NCI-H1417 (cell line): ENCODE measurements around the gene PKP3.
"Not testable (repeated sequence)": the region's sequence is repeated elsewhere in the genome, so short reads cannot be mapped to it uniquely, and the experiment has no call there.

ENCODE experiments used
- DNase-seq, 3 experiments: peaks; one replicate each; lab custom pipeline; 2025; lab: John Stamatoyannopoulos, UW

PKP3 gene

DNA sequence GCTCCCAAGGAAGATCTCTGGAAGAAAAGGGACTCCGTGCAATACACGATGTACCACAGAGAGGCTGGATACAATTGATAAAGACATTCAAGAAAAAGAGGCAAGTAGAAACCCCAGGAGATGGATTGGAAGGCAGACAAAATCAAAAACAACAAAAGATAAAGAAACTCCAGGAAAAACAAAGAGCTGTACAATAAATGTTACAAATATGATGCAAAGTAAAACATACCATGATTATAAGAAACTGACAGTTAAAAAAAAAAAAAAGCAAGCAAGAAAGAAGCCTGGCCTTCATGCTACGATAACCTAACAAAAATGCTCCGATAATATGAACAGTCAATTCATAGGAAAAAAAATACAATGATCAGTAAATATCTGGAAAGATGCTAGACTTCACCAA lies 31.3 kb downstream of the PKP3 start:
- no peak for DNase-seq

DNA sequence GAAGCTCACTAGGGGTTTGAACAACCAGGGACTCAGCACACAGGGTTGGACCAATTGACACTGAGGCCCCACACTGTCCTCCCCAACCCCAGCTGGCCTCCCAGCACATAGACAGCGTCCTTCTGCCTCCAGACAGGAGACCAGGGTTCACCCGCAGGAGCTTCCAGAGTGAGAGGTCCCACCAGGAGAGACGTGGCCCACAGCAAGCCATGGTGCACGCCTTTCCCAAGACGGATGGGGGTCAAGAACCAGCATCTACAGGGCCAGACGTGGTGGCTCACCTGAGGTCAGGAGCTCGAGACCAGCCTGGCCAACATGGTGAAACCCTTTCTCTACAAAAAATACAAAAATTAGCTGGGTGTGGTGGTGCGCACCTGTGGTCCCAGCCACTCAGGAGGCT lies 32.8 kb downstream of the PKP3 start:
- DNase-seq, result no peak

DNA sequence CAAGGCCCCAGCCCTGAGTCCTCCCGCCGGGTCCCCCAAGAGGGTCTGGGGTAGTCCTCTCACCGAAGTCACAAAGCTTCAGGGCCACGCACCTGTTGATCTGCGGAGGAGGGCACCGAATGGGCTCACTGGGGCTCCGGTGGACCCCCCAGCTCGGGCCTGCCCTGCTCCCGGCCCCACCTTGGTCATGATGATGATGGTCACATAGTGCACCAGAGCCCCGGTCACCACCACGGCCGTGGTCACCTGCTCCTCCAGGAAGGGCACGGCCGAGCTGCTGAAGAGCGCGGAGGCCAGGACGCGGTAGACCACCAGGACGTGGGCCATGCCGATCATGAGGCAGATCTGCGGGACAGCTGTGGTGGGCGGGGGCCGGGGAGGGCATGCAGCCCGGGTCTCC lies 34.3 kb downstream of the PKP3 start:
- DNase-seq, result no peak

DNA sequence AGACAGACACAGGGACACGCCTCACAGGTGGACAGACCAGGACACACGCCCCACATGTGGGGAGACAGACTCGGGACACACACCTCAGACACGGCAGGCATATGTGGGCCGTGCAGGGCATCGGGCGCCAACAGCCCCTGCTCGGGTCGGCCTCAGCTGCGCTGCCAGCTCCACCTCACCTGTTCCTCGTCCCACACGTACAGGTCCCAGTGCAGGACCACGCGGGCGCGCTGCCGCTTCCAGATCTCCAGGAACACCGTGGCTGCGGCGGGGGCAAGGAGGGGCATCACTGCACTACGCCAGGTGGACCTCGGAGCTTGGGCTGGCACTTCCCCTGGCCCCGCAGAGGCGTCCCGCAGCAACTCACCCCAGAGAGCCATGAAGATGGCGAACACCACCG lies 35.4 kb downstream of the PKP3 start:
- no peak for DNase-seq

DNA sequence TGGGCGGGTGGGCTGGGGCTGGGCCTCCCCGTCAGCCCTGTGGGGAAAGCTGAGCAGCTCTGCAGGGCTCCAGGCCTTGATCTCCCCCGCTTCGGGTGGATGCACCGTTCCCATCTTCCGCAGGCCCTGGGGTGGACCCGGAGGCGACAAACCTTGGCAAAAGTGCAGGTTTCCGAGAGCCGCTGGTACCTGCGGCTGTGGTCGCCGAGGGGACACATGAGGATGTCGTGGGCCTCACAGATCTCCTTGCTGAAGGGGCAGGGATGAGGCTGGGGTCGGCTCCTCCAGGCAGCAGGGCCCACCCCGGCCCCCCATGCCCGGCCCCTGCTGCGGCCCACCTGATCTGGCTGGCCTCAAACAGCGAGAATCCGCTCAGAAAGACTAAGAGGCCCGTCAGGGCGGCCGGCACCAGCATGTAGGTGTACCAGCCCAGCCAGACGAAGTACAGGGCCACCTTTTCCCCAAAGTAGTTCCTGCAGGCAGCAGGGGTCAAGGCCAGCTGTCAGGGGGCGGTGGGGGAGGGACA lies 36.0 kb downstream of the PKP3 start:
- DNase-seq, result no peak

DNA sequence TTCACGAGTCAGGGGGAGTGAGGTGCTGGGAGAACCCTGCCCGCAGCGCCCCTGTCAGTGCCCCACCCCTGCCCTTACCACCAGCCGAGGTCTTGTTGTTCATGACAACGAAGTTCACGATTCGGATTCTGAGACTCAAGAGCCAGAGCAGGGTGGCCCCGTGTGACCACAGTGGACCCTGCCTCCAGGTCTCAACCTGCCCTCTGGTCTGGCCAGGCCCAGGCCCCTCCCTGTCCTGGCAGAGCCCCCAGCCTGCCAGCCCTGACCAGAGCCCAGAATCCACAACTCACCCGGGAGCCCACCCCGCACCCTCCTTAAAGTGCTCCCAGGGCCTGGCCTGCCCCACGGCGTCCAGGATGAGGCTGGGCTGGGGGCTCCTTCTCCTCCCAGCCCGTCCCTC lies 37.9 kb downstream of the PKP3 start:
- DNase-seq, result no peak

DNA sequence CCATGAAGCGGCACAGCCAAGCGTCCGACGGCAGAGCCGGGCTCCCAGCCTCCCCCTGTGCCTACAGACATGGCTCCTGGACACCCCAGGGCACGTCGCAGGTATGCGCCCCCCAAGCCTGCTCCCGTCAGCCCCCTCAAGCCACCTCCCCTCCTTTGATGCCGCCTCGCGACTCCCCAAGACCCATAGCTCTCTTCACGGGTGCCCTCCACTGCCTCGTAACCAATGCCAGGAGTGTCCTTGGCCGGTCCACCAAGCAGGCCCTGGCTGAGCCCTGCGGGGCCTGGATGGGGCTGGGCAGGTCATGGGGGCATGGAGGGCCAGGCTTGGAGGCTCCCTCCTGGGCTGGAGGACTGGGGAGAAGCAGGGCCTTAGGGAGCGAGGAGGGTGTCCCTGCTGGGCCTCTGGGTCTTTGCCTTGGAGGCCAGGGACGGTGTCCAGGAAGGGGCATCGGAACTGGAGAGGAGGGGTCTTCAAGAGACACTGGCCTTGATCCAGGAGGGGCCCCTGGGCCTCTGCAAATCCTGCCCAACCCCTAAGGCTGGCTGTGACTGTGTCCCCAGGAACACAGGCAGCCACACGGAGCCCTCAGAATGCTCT lies 38.6 kb downstream of the PKP3 start:
- DNase-seq, result no peak

DNA sequence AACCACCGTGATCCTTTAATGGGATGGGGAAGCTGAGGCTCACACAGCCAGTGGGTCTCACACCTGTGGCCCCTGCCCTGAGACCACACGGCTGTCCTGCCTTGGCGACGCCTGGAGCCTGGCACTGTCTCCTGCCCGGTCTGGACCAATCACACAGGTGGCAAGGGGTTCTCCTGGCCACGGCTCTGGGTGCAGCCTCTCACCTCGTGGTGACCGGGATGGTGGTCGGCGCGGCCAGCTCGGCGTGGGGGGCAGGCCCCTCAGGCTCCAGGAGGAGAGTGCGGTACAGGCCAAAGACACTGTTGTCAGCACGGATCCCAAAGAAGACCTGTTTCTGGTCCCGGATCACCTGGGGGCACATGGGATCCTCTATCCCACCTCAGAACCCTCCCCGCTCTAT lies 39.1 kb downstream of the PKP3 start:
- no peak for DNase-seq

DNA sequence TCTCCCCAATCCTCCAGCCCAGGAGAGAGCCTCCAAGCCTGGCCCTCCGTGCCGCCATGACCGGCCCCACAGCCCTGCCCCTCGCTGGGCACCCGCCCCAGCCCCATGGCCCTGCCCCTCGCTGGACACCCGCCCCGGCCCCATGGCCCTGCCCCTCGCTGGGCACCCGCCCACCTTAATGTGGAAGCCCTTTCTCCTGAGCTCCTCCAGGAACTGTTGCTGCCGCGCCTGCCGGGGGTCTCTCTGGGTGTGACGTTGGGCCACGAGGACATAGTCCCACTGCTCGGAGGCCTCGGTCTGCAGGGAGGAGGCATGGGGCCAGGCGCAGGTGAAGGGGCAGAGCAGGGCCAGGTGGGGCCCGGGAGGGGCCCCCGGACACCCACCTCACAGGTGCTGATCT lies 39.6 kb downstream of the PKP3 start:
- no peak for DNase-seq

DNA sequence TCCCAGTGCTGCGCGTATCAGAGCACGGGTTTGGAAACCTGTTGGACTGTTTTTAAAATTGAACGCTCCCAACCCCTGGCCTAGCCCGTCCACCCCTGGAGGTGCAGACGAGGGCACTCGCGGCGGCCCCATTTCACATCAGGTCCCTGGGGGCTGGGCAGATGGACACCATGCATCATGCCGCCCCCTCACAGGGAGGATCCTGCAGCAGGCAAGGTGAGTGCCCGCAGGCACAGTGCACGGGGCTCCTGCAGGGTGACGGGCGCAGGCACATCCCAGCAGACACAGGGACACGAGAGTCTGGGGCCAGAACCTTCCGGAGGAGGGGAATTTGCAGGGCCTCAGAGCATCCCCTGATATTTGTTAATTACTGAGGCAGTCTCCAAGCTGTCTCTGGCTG lies 40.5 kb downstream of the PKP3 start:
- DNase-seq, result no peak

DNA sequence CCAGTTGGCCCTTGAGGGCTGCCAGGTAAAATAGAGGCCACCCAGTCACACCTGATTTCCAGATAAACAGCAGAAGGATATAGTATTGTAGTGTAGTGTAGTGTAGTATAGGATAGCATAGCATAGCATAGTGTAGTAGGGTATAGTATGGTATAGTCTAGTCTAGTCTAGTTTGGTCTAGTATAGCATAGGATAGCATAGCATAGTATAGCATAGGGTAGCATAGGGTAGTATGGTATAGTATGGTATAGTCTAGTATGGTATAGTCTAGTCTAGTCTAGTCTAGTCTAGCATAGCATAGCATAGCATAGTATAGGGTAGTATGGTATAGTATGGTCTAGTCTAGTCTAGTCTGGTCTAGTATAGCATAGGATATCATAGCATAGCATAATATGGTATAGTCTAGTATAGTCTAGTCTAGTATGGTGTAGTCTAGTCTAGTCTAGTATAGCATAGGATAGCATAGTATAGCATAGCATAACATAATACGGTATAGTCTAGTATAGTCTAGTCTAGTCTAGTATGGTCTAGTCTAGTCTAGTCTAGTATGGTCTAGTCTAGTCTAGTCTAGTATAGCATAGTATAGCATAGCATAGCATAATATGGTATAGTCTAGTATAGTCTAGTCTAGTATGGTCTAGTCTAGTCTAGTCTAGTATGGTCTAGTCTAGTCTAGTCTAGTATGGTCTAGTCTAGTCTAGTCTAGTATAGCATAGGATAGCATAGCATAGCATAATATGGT lies 41.2 kb downstream of the PKP3 start:
- not testable (repeated sequence) for DNase-seq

DNA sequence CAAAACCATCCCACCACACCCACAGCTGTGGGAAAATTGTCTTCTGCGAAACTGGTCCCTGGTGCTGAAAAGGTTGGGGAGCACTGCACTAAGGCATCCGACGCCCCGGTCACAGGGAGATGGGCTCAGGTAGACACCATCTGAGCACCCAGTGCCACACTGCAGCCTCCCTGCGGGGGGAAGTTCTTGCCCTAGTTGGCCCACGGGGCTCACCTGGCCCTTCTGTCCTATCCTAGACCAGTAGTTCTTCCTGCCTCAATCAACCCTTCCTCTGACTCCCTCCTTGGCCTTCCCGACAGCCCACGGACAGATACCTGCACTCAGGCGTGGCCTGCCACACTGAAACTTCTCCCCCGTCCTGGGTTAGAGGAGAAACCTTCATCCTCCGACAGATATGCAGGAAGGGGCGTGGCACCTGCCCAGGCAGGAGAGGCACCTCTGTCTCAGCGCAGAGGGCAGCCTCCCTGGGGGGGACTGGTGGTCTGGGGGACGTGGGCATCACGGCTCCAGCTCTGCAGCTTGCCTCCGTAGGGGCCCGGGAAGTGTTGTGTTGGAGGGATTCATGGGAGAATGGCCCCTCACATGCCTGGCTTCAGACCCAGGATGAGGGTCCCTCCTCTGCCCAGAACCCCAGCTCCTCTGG lies 43.3 kb downstream of the PKP3 start:
- DNase-seq, result no peak

DNA sequence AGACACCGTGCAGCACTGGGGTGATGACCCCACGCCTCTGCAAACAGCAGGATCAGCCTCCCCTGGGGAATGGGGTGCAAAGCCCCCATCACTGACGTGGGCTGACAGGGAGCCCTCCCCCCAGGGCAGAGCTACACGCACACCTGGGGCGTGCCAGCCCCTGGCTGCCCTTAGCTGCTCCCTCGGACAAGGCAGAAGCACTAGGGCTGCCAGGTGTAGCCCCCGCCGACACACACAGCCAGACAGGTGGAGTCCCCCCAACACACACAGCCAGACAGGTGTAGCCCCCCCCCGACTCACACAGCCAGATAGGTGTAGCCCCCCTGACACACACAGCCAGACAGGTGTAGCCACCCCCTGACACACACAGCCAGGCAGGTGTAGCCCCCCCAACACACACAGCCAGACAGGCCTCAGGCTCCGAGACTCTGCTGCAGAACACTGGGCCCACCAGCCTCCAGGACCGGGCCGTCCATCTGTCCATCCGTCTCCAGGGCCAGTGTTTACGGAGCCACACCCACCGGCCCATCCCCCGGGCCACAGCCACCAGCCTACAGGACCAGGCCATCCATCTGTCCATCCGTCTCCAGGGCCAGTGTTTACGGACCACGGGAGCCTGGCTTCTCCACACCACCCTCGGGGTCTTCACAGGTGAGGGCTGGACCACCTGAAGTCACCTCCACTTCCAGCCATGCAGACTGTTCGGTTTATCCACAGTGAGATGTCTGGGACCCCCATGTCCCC lies 44.3 kb downstream of the PKP3 start:
- no peak for DNase-seq

DNA sequence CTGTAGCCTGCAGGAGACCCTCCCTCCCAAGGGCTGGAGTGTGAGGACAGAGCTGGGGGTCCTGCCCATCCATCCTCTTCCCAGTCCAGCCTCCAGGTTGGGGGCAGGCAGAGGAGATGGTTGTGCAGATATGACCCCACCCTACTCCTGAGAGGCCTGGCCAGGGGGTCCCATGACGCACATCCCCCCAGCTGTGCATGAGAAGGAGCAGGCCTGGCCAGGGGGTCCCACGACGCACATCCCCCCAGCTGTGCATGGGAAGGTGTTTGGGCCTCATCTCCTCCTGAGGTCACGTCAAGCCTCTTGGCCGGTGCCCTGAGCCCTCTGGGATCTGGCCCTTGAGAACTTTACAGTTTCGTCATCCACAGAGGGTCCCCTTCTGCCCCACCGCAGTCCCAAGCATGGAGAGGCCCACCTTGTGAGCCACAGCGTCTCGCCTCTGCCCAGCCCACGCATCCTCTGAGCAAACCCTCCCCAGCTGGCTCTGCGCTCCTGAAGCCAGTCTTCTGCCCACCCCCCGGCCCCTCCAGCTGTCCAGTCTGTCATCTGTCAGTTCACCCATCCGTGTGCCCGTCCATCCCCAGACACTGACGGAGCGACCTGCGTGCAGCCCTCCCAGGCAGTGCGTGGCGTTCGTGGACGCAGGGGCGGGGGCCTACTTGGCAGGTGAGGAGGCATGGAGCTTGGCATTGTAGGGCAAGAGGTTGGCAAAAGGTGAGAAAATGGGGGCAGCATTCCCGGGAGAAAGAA lies 45.5 kb downstream of the PKP3 start:
- DNase-seq, result no peak

DNA sequence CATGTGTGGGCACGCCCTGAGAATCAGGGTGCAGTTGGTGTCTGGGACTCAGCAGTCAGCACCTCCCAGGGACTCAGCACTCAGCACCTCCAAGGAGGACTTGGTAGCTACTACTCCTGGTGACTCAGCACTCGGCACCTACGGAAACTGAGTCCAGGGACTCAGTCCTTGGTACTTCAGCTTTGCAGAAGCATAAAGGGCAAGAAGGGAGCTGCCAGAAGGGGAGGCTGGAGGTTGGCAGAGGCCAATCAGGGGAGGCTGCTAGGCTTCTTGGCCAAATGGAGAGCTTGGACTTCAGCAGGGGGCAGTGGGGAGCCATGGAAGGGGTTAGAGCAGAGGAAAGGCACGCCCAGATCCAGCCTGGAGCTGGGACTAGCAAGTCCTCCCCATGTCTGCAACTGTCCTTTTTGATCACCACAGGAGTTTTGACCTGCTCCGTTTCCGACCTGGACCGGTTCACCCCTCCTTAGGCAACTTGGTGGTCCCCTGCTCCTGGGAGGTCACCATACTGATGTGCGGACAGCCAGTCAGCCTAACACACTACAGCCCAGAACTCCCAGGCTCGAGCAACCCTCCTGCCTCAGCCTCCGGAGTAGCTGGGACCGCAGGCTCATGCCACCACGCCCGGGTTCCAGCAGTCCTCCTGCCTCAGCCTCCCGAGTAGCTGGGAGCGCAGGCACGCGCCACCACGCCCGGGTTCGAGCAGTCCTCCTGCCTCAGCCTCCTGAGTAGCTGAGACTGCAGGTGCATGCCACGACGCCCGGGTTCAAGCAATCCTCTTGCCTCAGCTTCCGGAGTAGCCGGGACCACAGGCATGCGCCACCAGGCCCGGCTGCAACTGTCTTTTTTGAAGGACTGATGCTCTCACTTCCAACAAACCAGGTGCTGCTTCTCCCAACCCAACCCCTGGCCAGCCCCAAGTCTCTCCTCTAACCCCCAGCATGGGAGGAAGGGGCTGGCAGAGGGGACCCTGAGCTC lies 46.3 kb downstream of the PKP3 start:
- no peak for DNase-seq

DNA sequence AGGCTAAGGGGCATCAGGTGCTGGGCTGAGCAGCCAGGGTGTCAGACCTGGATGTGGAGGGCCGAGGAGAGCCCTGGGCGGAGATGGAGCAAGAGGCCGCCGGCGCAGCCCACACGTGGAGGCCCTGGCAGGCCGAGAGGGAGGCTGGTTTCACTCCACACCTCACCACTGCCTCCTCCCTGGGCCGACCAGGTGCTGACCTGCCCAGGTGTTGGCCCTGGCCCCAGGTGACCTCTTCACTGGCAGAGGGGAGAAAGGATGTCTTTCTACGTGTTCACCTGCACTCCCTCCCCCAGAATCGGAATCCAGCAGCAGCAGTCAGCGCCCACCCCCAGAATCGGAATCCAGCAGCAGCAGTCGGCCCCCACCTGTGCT lies 47.0 kb downstream of the PKP3 start:
- DNase-seq, result peak in 2 of 3 experiments; percentile 31 to 47

DNA sequence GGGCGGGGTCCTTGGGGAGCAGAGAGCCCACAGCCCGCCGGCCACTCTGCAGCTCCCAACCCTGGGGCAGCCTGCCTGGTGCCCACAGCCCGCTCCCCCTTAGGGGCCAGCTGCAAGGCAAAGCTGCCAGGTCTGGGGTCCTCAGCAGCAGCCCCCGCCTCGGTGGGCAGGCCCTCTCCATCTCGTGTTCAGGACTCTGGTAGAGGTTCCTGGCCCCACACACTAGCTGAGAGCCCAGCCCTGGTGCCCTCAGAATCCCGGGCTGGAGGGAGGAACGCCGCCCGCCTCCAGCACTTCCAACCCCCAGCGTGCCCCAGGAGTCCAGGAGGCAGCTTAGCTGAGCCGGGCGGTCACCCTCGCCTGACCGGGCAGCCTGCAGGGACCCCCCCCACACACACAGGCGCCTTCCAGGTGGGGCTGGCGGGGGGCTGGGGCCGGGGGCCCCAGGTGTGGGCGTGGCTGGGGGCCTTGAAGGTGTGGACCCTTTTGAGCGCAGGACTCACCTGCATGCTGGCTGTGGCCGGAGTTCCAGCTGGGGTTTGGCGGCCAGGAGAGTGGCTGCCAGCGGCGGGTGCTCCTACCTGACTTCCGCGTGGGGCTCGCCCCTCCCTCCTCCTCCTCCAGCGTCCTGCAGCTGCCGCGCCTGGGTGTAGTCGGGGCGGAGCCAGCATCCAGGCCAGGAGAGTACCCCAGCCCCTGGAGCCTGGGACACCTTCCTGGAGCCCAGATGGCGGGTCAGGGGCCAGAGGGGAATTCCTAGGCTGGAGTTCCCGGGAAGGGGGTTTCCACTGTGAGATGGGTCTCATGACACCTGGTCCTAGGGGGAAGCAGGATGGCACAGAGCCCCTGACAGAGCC lies 47.6 kb downstream of the PKP3 start, which contains the start of gene ANO9:
Gene ANO9, minus strand, starts transcription at position 594 of the 857 bp plus-strand sequence. Its CDS starts 85 bp downstream, at position 509.
- peak; percentile 58 to 83 (median 67) for DNase-seq

DNA sequence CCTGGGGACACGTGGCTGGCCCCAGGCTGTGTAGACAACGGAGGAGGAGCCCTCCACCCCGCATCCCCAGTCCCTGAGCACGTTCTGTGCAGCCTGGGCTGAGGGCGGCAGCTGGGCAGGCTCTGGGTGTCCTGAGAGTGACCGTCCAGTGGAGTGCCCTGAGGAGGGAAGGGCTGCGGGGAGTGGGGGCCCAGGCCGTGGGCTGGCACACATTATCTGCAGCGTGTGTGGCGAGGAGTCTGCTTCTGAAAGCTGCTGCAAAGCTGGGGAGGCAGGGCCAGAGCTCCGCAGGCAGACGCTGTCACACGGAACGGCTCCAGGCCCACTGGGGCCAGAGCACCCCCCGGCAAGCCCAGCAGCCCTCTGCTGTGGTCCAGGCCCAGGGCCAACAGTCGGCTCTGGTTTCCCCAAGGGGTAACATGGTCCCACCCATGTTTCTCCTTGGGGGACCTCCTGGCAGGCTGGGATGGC lies 48.6 kb downstream of the PKP3 start:
- no peak for DNase-seq

DNA sequence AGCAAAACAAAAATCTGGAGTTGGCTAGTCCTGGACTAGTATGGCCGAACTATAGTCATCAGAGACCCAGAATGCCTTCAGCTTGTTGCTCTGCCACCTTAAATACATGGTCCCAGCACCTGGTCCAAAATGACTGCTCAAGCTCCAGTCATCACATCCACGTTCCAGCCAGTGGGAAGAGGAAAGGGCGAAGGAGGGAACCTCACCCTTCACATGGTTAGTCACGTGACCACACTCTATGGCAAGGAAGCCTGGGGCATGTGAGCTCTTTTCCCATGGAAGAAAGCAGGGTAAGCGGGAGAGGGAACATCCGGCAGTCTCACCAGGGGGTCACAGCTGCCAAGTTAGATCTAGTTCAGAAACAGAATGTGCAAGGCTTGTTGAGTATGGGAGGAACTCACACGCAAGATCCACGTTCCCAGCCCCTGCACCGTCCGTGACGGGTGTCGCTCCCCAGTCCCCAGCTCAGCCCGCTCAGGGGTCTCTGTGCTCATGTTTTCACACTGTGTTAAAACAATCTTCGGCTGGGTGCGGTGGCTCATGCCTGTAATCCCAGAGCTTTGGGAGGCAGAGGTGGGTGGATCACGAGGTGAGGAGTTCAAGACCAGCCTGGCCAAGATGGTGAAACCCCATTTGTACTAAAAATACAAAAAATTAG lies 49.7 kb downstream of the PKP3 start:
- DNase-seq, result peak; percentile 66 to 90 (median 84)
